Measurements from ENCODE around the gene CAMK2N1. TPM values are rescaled to one million over a fixed set of nuclear protein-coding genes. Genes with fewer than 3 reads are reported as not detected.

The CAMK2N1 gene
- polyA plus RNA-seq, 2 of the 4 experiments (the other 2 are of a cell fraction) = 49.7 to 56.4 TPM

DNA sequence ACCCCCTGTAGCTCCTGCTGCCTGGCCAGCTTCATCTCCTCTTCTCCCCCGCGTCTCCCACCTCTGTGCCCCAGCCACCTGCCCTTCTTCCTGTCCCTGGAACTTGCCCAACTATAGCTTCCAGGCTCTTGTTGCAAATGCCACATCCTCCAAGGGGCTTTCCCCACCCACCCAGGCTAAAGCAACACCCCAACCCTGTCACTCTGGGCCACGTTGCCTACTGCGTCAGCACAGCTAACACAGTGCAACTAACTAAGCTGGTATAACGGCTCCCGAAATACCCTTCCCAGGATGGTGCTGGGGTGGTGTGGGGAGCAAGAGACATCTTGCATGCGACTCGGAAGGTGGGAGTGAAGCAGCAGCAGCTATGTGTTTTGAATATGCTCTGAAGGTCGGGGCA is 19.7 kb downstream of the CAMK2N1 start (continued):
- no peak for TF ChIP-seq MYC (IDR thresholded peaks at IDR 0.05; ENCODE audit: borderline replicate concordance, low read length)
- TF ChIP-seq POLR2A (IDR thresholded peaks at IDR 0.05; ENCODE audit: low read length) = no peak
- TF ChIP-seq NPAS2 (CRISPR knock-in tag; IDR thresholded peaks at IDR 0.05; ENCODE audit: borderline replicate concordance) = no peak
- no peak for TF ChIP-seq GATA3 (IDR thresholded peaks at IDR 0.05; ENCODE audit: borderline replicate concordance)

GRCh38 chr1:20465187-20465586 is 20.8 kb downstream of the CAMK2N1 start:
- ChIA-PET CTCF (interaction anchor here (0.8 to 2.8 kb wide), 5 partner anchors 14 to 252 kb away, joined by 3 to 14 read pairs (median 5); no protein-coding TSS in a partner anchor), POLR2A (no interaction called here)
- FAIRE-seq (no peak), ATAC-seq (no peak), DNase-seq (ENCODE audit: low read depth in 1 of 2, low spot score in 1 of 2) (no peak)
- Histone ChIP-seq H3K4me3 (no peak overlapping the region), H3K4me1 (peaks cover 2% of the 10 kb centered on the region), H3K9me3 (no peaks in the 10 kb centered on the region), H3K27ac (0 out of 6 replicates have a peak overlapping the region, but pooled peaks of 1 of the 2 experiments have one; percentile 21), H3K4me2 (no peak overlapping the region)
- WGBS (ENCODE audit: missing lambda C conversion rate) = 37% methylated on average over 5 of the region's 5 CpGs
- TF ChIP-seq EP300 (IDR thresholded peaks at IDR 0.05) = no peak
- TF ChIP-seq NFE2L2 (conservative IDR thresholded peaks at IDR 0.05; ENCODE audit: low read length) = no peak
- TF ChIP-seq MYC (IDR thresholded peaks at IDR 0.05; ENCODE audit: borderline replicate concordance, low read length) = no peak
- no peak for TF ChIP-seq SREBF2 (IDR thresholded peaks at IDR 0.05)
- no peak for TF ChIP-seq REST (IDR thresholded peaks at IDR 0.05)
- no peak for TF ChIP-seq POLR2AphosphoS2 (conservative IDR thresholded peaks at IDR 0.05; ENCODE audit: low read length)
- TF ChIP-seq SMC3 (IDR thresholded peaks at IDR 0.05) = no peak
- TF ChIP-seq ZSCAN20 (CRISPR knock-in tag; IDR thresholded peaks at IDR 0.05) = no peak
- no peak for TF ChIP-seq RCOR1 (IDR thresholded peaks at IDR 0.05; ENCODE audit: low read depth, low read length)
- TF ChIP-seq RNF2 (IDR thresholded peaks at IDR 0.05; ENCODE audit: borderline replicate concordance, low read depth) = no peak
- no peak for TF ChIP-seq USF2 (IDR thresholded peaks at IDR 0.05)
- TF ChIP-seq RAD21 (conservative IDR thresholded peaks at IDR 0.05 in 1 of 2, IDR thresholded peaks at IDR 0.05 in 1 of 2) = no peak
- no peak for TF ChIP-seq MAX (IDR thresholded peaks at IDR 0.05)
- TF ChIP-seq, protein P1, sequence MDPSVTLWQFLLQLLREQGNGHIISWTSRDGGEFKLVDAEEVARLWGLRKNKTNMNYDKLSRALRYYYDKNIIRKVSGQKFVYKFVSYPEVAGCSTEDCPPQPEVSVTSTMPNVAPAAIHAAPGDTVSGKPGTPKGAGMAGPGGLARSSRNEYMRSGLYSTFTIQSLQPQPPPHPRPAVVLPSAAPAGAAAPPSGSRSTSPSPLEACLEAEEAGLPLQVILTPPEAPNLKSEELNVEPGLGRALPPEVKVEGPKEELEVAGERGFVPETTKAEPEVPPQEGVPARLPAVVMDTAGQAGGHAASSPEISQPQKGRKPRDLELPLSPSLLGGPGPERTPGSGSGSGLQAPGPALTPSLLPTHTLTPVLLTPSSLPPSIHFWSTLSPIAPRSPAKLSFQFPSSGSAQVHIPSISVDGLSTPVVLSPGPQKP (IDR thresholded peaks at IDR 0.05; ENCODE audit: low read depth, low read length) = no peak
- no peak for TF ChIP-seq JUNB (IDR thresholded peaks at IDR 0.05)

GRCh38 chr1:20463502-20463901 is 22.5 kb downstream of the CAMK2N1 start:
- no peak for DNase-seq (ENCODE audit: low read depth in 1 of 2, low spot score in 1 of 2)
- POLR2A ChIA-PET = no interaction called here
- Histone ChIP-seq H3K4me1 (no peaks in the 10 kb centered on the region), H3K9me3 (no peaks in the 10 kb centered on the region), H3K4me2 (no peak overlapping the region), H3K4me3 (no peak overlapping the region), H3K27ac (no peak overlapping the region)
- 9% methylated on average over 1 of the region's 1 CpG for WGBS (ENCODE audit: missing lambda C conversion rate)
- no peak for TF ChIP-seq FOSL2 (IDR thresholded peaks at IDR 0.05)
- TF ChIP-seq FOSL2 (CRISPR knock-in tag; IDR thresholded peaks at IDR 0.05) = no peak
- no peak for TF ChIP-seq CEBPB (IDR thresholded peaks at IDR 0.05)
- TF ChIP-seq POLR2AphosphoS2 (conservative IDR thresholded peaks at IDR 0.05; ENCODE audit: low read length) = no peak
- TF ChIP-seq NPAS2 (CRISPR knock-in tag; IDR thresholded peaks at IDR 0.05; ENCODE audit: borderline replicate concordance) = no peak
- TF ChIP-seq BCL3 (IDR thresholded peaks at IDR 0.05) = no peak
- no peak for TF ChIP-seq CHD2 (IDR thresholded peaks at IDR 0.05; ENCODE audit: low read length, partially characterized antibody)
- no peak for ATAC-seq
- CTCF ChIA-PET = no interaction called here
- no peak for FAIRE-seq

Measured in A549 (cell line).